ENCODE measurements around the gene CFAP157.

CFAP157 gene

DNA sequence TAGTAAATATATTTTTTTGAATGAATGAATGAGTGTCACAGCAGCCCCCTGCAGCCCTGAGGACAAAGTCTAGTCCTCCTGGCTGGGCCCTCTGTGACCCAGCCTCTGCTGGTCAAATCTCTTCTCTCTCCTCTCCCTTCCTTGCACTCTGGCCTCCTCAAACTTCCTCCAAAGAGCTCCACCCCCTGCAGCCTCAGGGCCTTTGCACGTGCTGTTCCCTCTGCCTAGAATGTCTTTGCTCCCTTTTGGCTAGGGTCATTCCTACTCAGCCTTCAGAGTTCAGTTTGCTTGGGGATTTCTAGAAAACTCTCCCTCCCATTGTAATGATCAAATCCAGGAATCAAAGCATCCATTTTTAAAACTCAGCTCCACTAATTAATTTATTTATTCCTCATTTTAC, 58.6 kb downstream of the CFAP157 start:
- DNase-seq: no peak

Data from activated T-cell treated with anti-CD3 and anti-CD28 coated beads, Interleukin-2, amount 50 U/mL, for 1 hour (primary cell).